GM12874 (cell line): ENCODE measurements around the gene PI4KB.

Experiments
- CTCF ChIP-seq: IDR thresholded peaks from 2 replicates; pipeline ENCODE4 v1.5.1; 2011; ENCODE audit warnings: low read depth, mild to moderate bottlenecking, control low read depth, low read length, moderate library complexity; ENCODE audit not compliant: insufficient read depth

Gene PI4KB

DNA sequence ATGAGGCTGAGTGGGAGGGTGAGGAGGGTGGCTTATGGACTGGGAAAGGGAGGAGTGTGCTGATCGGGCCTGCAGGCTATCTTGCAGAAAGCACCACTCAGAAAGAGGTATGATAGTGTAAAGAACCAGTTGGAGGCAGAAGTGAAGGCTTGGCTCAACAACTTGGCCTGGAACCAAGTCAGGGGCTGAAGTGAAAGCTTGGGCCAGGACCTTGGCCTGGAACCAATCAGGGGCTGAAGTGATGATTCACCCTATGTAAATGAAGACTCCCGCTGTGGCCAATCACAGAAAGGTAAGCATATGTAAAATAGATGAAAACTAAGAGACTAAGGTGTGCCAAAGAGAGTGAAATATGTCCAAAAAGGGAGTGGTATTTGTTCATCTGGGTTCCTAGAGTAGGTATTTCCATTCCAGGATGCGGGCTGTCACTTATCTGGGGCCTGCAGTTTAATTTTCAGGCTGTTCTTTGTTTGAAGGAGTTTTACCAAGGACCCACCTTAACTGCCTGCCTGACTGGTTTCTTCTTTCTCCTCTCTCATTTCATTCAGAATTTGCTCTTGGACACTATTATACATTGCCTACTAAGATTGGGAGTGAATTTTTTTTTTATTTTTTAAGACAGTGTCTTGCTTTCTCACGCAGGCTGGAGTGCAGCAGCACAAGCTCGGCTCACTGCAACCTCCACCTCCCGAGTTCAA is 25.0 kb upstream of the PI4KB start:
- no peak for TF ChIP-seq CTCF

DNA sequence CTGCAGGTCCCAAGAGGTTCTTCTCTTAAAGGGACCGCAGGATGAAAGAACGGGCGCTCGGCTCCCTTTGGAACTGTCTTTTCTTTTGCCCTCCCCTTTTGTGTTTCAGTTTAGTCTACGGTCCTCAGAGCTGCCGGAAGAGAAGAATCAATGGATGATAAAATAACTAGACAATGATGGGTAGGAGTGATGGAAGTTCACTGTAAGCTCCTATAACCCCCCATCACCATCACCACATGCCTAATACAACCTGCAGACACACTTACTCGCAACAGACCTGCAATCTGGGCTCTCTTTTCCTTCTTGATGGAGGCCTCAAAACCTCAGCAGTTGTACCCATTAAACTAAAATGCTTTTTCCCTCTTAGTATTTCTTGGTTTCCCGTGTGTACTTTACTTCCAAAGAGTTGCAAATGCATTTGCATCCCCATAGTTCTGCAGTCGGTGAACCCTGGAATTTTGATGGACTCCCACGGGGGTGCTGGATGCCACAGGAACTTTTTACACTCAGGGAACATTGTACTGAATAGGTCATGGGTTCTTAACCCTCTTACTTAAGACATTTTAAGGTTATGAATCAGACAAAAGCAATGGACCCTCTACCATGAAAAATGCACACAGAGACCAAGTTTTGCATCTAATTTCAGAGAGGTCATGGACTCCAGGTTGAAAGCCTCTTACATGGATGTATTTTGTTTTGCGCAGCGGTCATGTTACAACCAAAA is 20.5 kb upstream of the PI4KB start:
- TF ChIP-seq CTCF: no peak

- no peak for TF ChIP-seq CTCF
Observed at GRCh38 chr1:151346769-151347522, 19.7 kb upstream of the PI4KB start, which contains the start of gene RFX5. Gene RFX5 (minus strand): TSS chr1:151347252. CDS start chr1:151346320, 932 bp downstream.

DNA sequence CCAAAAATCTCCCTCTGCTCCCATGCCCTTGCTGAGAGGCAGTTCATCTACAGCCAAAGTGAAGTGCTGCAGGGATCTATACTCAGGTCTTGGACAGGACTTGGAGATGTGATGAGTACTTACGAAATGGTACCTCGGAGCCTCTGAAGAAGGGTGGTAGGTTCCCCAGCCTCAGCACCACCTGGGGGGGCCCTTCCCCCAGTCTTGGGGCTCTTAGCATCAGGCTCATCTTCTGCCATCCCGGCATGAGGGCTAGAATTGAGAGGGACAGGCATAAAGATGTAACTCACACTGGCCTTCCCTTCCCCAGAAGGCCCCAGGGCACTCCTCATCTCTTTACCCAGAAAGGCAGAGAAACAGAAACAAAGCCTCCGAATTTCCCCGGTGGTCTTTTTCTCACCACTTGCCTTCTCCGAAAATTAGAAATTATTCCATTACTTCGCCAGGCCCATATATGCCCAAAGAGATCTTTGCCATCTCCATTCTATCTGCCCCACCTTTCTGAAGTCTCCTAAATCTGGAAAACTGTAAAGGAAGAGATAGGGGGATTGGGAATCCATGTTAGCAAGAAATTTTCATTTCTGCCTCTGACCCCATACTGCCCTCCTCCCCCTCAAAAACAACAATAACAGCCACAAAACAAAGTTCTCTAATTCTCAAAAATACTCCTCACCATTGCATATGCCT is 19.0 kb upstream of the PI4KB start:
- no peak for TF ChIP-seq CTCF

DNA sequence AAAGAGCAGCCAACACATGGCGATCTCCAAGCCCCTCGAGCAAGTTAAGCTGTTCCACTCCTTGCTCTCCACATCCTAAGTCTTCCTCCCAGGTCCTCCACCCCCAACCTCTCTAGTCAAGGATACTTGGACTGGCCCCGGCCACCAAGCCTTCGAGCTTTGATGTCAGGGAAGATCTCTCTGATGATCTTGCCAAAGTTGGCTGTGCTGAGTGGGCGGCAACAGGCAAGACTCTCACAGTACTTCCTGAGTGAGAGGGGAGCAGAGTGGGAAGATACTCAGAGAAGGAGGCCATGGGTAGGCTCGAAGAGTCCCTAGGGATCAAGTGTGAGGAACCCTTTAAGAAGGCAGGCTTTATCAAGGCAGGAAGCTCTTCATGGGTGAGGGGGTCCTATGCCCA is 17.1 kb upstream of the PI4KB start:
- TF ChIP-seq CTCF: no peak

- no peak for TF ChIP-seq CTCF
Observed at GRCh38 chr1:151343587-151343986, 16.4 kb upstream of the PI4KB start.

GRCh38 chr1:151342569-151342968 is 15.4 kb upstream of the PI4KB start:
- no peak for TF ChIP-seq CTCF
